ENCODE results near the gene DNAJB13.
A peak's percentile ranks its signal among the peaks of the same experiment; 100 is the strongest.
"Not testable (repeated sequence)": the region's sequence is repeated elsewhere in the genome, so short reads cannot be mapped to it uniquely, and the experiment has no call there.

The DNAJB13 gene

GRCh38 chr11:73978576-73979086, 27.8 kb downstream of the DNAJB13 start:
- no peak for DNase-seq

GRCh38 chr11:73980001-73980961, 29.5 kb downstream of the DNAJB13 start:
- DNase-seq = no peak

- DNase-seq = no peak
Measured at GRCh38 chr11:73981051-73981805, 30.4 kb downstream of the DNAJB13 start.

GRCh38 chr11:73982595-73982989, 31.8 kb downstream of the DNAJB13 start, which contains the start of gene UCP2:
Gene UCP2, minus strand, starts transcription at chr11:73982843. Its CDS starts 4,465 bp downstream, at chr11:73978378.
- DNase-seq = peak; percentile 77 to 89

- peak; percentile 89 to 96 for DNase-seq
Measured at GRCh38 chr11:73982990-73983740, 32.3 kb downstream of the DNAJB13 start.

- DNase-seq = peak in 1 of 2 experiments; percentile 58
Measured at GRCh38 chr11:73983741-73984538, 33.1 kb downstream of the DNAJB13 start.

GRCh38 chr11:73985661-73986060, 34.8 kb downstream of the DNAJB13 start:
- DNase-seq = not testable (repeated sequence)

- DNase-seq = no peak
Measured at GRCh38 chr11:73988227-73988626, 37.4 kb downstream of the DNAJB13 start.

GRCh38 chr11:73989156-73989555, 38.3 kb downstream of the DNAJB13 start:
- DNase-seq = no peak

GRCh38 chr11:73990730-73991129, 39.9 kb downstream of the DNAJB13 start:
- DNase-seq = no peak

GRCh38 chr11:73991471-73992006, 40.7 kb downstream of the DNAJB13 start:
- DNase-seq = no peak

- DNase-seq = no peak
Measured at GRCh38 chr11:73995247-73995646, 44.4 kb downstream of the DNAJB13 start.

- DNase-seq = no peak
Measured at GRCh38 chr11:73995731-73996130, 44.9 kb downstream of the DNAJB13 start.

- no peak for DNase-seq
Measured at GRCh38 chr11:73996161-73996747, 45.4 kb downstream of the DNAJB13 start.

- DNase-seq = no peak
Measured at GRCh38 chr11:73997120-73997770, 46.4 kb downstream of the DNAJB13 start.

GRCh38 chr11:73998846-73999575, 48.2 kb downstream of the DNAJB13 start:
- no peak for DNase-seq

- no peak for DNase-seq
Measured at GRCh38 chr11:73999581-74000306, 48.9 kb downstream of the DNAJB13 start.

GRCh38 chr11:74000307-74001133, 49.7 kb downstream of the DNAJB13 start:
- DNase-seq = no peak

All from NCI-H524 (cell line).